ENCODE data around the gene RRP1B. TPM values are rescaled to one million over a fixed set of nuclear protein-coding genes. Genes with fewer than 3 reads are reported as not detected.
"Not testable (repeated sequence)": the region's sequence is repeated elsewhere in the genome, so short reads cannot be mapped to it uniquely, and the experiment has no call there.

Gene RRP1B
- total RNA-seq, 1 donor from 2014 or later, result 15.4 TPM

- ATAC-seq, result peak; percentile 30
These were observed 42.8 kb downstream of the RRP1B start for GRCh38 chr21:43701936-43702784.

GRCh38 chr21:43702785-43703034, 43.4 kb downstream of the RRP1B start:
- peak; percentile 19 for ATAC-seq

GRCh38 chr21:43703035-43703880, 43.9 kb downstream of the RRP1B start:
- peak; percentile 53 for ATAC-seq

- no peak for ATAC-seq
These were observed 48.1 kb downstream of the RRP1B start for GRCh38 chr21:43707462-43707861.

GRCh38 chr21:43708745-43709381, 49.5 kb downstream of the RRP1B start:
- ATAC-seq, result no peak

GRCh38 chr21:43712268-43712942, 53.0 kb downstream of the RRP1B start:
- ATAC-seq, result peak; percentile 87

- not testable (repeated sequence) for ATAC-seq
These were observed 53.8 kb downstream of the RRP1B start for GRCh38 chr21:43713123-43713522.

- no peak for ATAC-seq
These were observed 57.2 kb downstream of the RRP1B start for GRCh38 chr21:43716376-43717165.

- ATAC-seq, result no peak
These were observed 58.0 kb downstream of the RRP1B start for GRCh38 chr21:43717166-43717853.

- peak; percentile 3 for ATAC-seq
These were observed 58.9 kb downstream of the RRP1B start for GRCh38 chr21:43717967-43718871.

- peak; percentile 86 for ATAC-seq
These were observed 59.8 kb downstream of the RRP1B start, which contains the start of gene PDXK for GRCh38 chr21:43718872-43719747. Gene PDXK, plus strand, starts transcription at chr21:43719129. Its CDS starts 166 bp downstream, at chr21:43719295.

- ATAC-seq, result peak; percentile 4
These were observed 60.6 kb downstream of the RRP1B start for GRCh38 chr21:43719748-43720538.

- ATAC-seq, result no peak
These were observed 61.3 kb downstream of the RRP1B start for GRCh38 chr21:43720539-43721166.

- ATAC-seq, result no peak
These were observed 61.8 kb downstream of the RRP1B start for GRCh38 chr21:43721206-43721605.

- no peak for ATAC-seq
These were observed 62.6 kb downstream of the RRP1B start for GRCh38 chr21:43721939-43722338.

- ATAC-seq, result no peak
These were observed 64.3 kb downstream of the RRP1B start for GRCh38 chr21:43723648-43724047.

- ATAC-seq, result peak; percentile 10
These were observed 67.5 kb downstream of the RRP1B start for GRCh38 chr21:43726686-43727518.
